SIG-M5 treated with dmso at 0.1 percent for 504 hours (cell line): Measurements from ENCODE around the gene NUTF2.
"Not testable (repeated sequence)": the region's sequence is repeated elsewhere in the genome, so short reads cannot be mapped to it uniquely, and the experiment has no call there.

Experiments
- DNase-seq: peaks from one replicate; lab custom pipeline; 2025; ENCODE audit not compliant: unreplicated experiment; lab: John Stamatoyannopoulos, UW

Gene NUTF2

GRCh38 chr16:67862623-67863583, 16.2 kb downstream of the NUTF2 start:
- DNase-seq: no peak

GRCh38 chr16:67864044-67864443, 17.3 kb downstream of the NUTF2 start:
- DNase-seq: not testable (repeated sequence)

GRCh38 chr16:67864594-67864993, 17.9 kb downstream of the NUTF2 start:
- DNase-seq: no peak

GRCh38 chr16:67865318-67865717, 18.6 kb downstream of the NUTF2 start:
- no peak for DNase-seq

GRCh38 chr16:67868290-67868689, 21.6 kb downstream of the NUTF2 start:
- DNase-seq: no peak

GRCh38 chr16:67869653-67870052, 22.9 kb downstream of the NUTF2 start:
- no peak for DNase-seq

GRCh38 chr16:67871256-67871655, 24.5 kb downstream of the NUTF2 start:
- DNase-seq: no peak

- no peak for DNase-seq
Measured at GRCh38 chr16:67872131-67872630, 25.4 kb downstream of the NUTF2 start.

- DNase-seq: peak; percentile 68
Measured at GRCh38 chr16:67872631-67873434, 26.1 kb downstream of the NUTF2 start, which contains the start of gene EDC4. TSS of gene EDC4 (plus strand) at chr16:67873052. CDS start at chr16:67873262, 210 bp downstream.

GRCh38 chr16:67873435-67874370, 27.0 kb downstream of the NUTF2 start:
- DNase-seq: no peak

- DNase-seq: no peak
Measured at GRCh38 chr16:67874372-67874771, 27.6 kb downstream of the NUTF2 start.

- no peak for DNase-seq
Measured at GRCh38 chr16:67877064-67877463, 30.3 kb downstream of the NUTF2 start.

GRCh38 chr16:67878232-67878631, 31.5 kb downstream of the NUTF2 start:
- no peak for DNase-seq

- no peak for DNase-seq
Measured at GRCh38 chr16:67878846-67879245, 32.1 kb downstream of the NUTF2 start.

- no peak for DNase-seq
Measured at GRCh38 chr16:67879462-67879861, 32.7 kb downstream of the NUTF2 start.

GRCh38 chr16:67879936-67880335, 33.2 kb downstream of the NUTF2 start:
- no peak for DNase-seq

- no peak for DNase-seq
Measured at GRCh38 chr16:67880584-67880983, 33.9 kb downstream of the NUTF2 start.

GRCh38 chr16:67881621-67882161, 35.0 kb downstream of the NUTF2 start:
- DNase-seq: no peak

- no peak for DNase-seq
Measured at GRCh38 chr16:67882374-67883145, 35.8 kb downstream of the NUTF2 start.
